Endothelial cell of umbilical vein (primary cell): Measurements from ENCODE around the gene CSRP1. TPM values are rescaled to one million over a fixed set of nuclear protein-coding genes. Genes with fewer than 3 reads are reported as not detected.
"Not testable (repeated sequence)": the region's sequence is repeated elsewhere in the genome, so short reads cannot be mapped to it uniquely, and the experiment has no call there.

Source experiments
- BruUV-seq: library from RNA; stranded (reverse); fragments of 400-500 nt; replicated peaks from 2 replicates; lab custom pipeline; 2021; lab: Mats Ljungman, UMichigan
- CTCF ChIA-PET: fragments of 300-600, 350-600 bp; sonication (Branson Sonifier 250); formaldehyde crosslinking; loops from one replicate; lab custom pipeline; 2021; ENCODE audit warnings: antibody characterized with exemption, inconsistent platforms; lab: Charles Lee
- POLR2A ChIA-PET: fragments of 300-600, 350-600 bp; sonication (Branson Sonifier 250); formaldehyde crosslinking; loops from one replicate; lab custom pipeline; 2021; ENCODE audit warnings: antibody characterized with exemption, inconsistent platforms; lab: Charles Lee
- DNase-seq: peaks from one replicate; pipeline ENCODE4 v3.0.0-alpha.2; 2011; ENCODE audit warnings: low read depth, low spot score
- FAIRE-seq: peaks from 2 replicates; lab custom pipeline; 2011; peaks lifted over from hg19 to GRCh38; lab: Jason Lieb, UNC
- H2AFZ ChIP-seq: 2 replicates; pipeline ENCODE4 v1.6.0; 2012; ENCODE audit warnings: low read depth, low read length, control low read depth, inconsistent platforms
- H3K27ac ChIP-seq: 2 replicates; pipeline ENCODE4 v1.5.1; 2011; ENCODE audit warnings: low read depth, mild to moderate bottlenecking, control low read depth, low read length, moderate library complexity; ENCODE audit not compliant: insufficient read depth
- H3K27me3 ChIP-seq, 2 experiments: 2 replicates each; pipeline versions ENCODE4 v1.6.0 to v1.6.1; 2011; ENCODE audit warnings: low read length in 2 of 2, mixed read lengths in 1 of 2; ENCODE audit not compliant: control insufficient read depth in 2 of 2, insufficient read depth in 2 of 2
- H3K36me3 ChIP-seq, 2 experiments: 2 replicates in 1 of 2; 3 replicates in 1 of 2; pipeline ENCODE4 v1.5.1; 2011; ENCODE audit warnings: low read length in 2 of 2, mild to moderate bottlenecking in 1 of 2, moderate library complexity in 1 of 2; ENCODE audit not compliant: control insufficient read depth in 2 of 2, insufficient read depth in 2 of 2; ENCODE audit errors: extremely low read depth in 1 of 2
- H3K4me1 ChIP-seq: 3 replicates; pipeline ENCODE4 v1.5.1; 2011; ENCODE audit warnings: mild to moderate bottlenecking, low read length; ENCODE audit not compliant: control insufficient read depth, insufficient read depth; ENCODE audit errors: extremely low read depth
- H3K4me2 ChIP-seq: 2 replicates; pipeline ENCODE4 v1.6.1; 2011; ENCODE audit warnings: low read length, control low read depth, mixed read lengths; ENCODE audit not compliant: insufficient read depth
- H3K4me3 ChIP-seq, 3 experiments: fragments of 200-600 bp in 1 of 3; sonication (generic), shearing (Covaris generic) in 1 of 3; replicated peaks in 1 of 3; 2 replicates each; pipeline ENCODE4 v1.5.1; 2011 to 2016; ENCODE audit warnings: control low read depth in 3 of 3, low read length in 3 of 3, mild to moderate bottlenecking in 2 of 3, inconsistent platforms in 1 of 3, low read depth in 1 of 3, moderate library complexity in 1 of 3; ENCODE audit not compliant: insufficient read depth in 1 of 3
- H3K79me2 ChIP-seq: 2 replicates; pipeline ENCODE4 v1.6.0; 2012; ENCODE audit warnings: low read length, inconsistent platforms; ENCODE audit not compliant: control insufficient read depth, insufficient read depth
- H3K9ac ChIP-seq: replicated peaks from 2 replicates; pipeline ENCODE3; 2011; ENCODE audit warnings: low read length, control low read depth; ENCODE audit not compliant: insufficient read depth; ENCODE audit errors: extremely low read depth
- H3K9me1 ChIP-seq: replicated peaks from 3 replicates; pipeline ENCODE4 v1.6.0; 2011; ENCODE audit warnings: mild to moderate bottlenecking, low read length; ENCODE audit not compliant: control insufficient read depth, insufficient read depth; ENCODE audit errors: extremely low read depth
- H3K9me3 ChIP-seq: replicated peaks from 2 replicates; pipeline ENCODE4 v1.5.1; 2012; ENCODE audit warnings: low read length, inconsistent platforms; ENCODE audit not compliant: control insufficient read depth, insufficient read depth
- H4K20me1 ChIP-seq: replicated peaks from 2 replicates; pipeline ENCODE3; 2011; ENCODE audit warnings: mild to moderate bottlenecking, low read length; ENCODE audit not compliant: control insufficient read depth, insufficient read depth; ENCODE audit errors: extremely low read depth
- CTCF ChIP-seq, 2 donors: IDR thresholded peaks; 1 replicate in 1 of 2; 2 replicates in 1 of 2; pipeline ENCODE4 v1.5.1; 2011; ENCODE audit warnings: low read length in 2 of 2, mild to moderate bottlenecking in 2 of 2, moderate library complexity in 2 of 2, control low read depth in 1 of 2, inconsistent platforms in 1 of 2, low read depth in 1 of 2; ENCODE audit not compliant: insufficient read depth in 1 of 2; ENCODE audit errors: extremely low read depth in 1 of 2
- EZH2 ChIP-seq: IDR thresholded peaks from 2 replicates; pipeline ENCODE4 v1.6.1; 2012; ENCODE audit warnings: borderline replicate concordance, low read depth, mild to moderate bottlenecking, moderate library complexity, low read length, inconsistent platforms; ENCODE audit not compliant: severe bottlenecking
- MYC ChIP-seq: IDR thresholded peaks from one replicate; pipeline ENCODE4 v1.6.1; 2011; ENCODE audit warnings: mild to moderate bottlenecking, low read depth, low read length
- dilution Hi-C: fragments of 300-500 bp; cut with MboI; formaldehyde crosslinking; loops from one replicate; pipeline ENCODE4 v1.15.0; 2019; ENCODE audit warnings: low sequenced_read_pairs; ENCODE audit not compliant: extremely low pct_ligation_motif_present
- intact Hi-C: fragments of 100-400 bp; cut with micrococcal nuclease; formaldehyde crosslinking; loops from one replicate; pipeline ENCODE4 v1.10.0; 2022
- polyA plus RNA-seq, 4 experiments: library from polyadenylated mRNA; depleted of rRNA in 3 of 4; stranded (reverse) in 3 of 4; unstranded in 1 of 4; fragments of >200 nt; gene quantifications; 2 replicates each; pipeline versions ENCODE4 v1.2.1 to v1.2.3, GENCODE V29; 2011 to 2012; ENCODE audit warnings: missing spikeins in 1 of 4
- total RNA-seq: library from RNA; stranded (reverse); gene quantifications from 2 replicates; pipeline ENCODE4 v1.2.3, GENCODE V29; 2021

The CSRP1 gene
- total and polyA plus RNA-seq, 2 donors (not counting 3 experiments of a cell fraction or from before 2014, with no cell fraction given) = 393 to 510 TPM

- H3K27ac ChIP-seq, POLR2A ChIA-PET, H4K20me1 ChIP-seq, H3K9ac ChIP-seq, dilution Hi-C loops, H2AFZ ChIP-seq, H3K4me3 ChIP-seq, FAIRE-seq, DNase-seq, H3K9me1 ChIP-seq, H3K9me3 ChIP-seq, intact Hi-C loops, BruUV-seq, H3K36me3 ChIP-seq, H3K27me3 ChIP-seq, H3K4me2 ChIP-seq: not testable (repeated sequence)
- Histone ChIP-seq H3K4me1 (peaks cover 22% of the 10 kb centered on the region), H3K79me2 (peaks cover 92% of the 10 kb centered on the region)
- CTCF ChIA-PET = interaction anchor here (3.3 kb wide), 1 partner anchor 18 kb away, joined by 12 read pairs; no protein-coding TSS in a partner anchor
Observed at GRCh38 chr1:201549522-201549921, 42.6 kb upstream of the CSRP1 start.

- dilution Hi-C loops = no loop called here
- CTCF ChIA-PET = interaction anchor here (0.9 kb wide), 1 partner anchor 15 kb away, joined by 6 read pairs; no protein-coding TSS in a partner anchor
Observed at GRCh38 chr1:201545851-201546492, 39.0 kb upstream of the CSRP1 start.

More at GRCh38 chr1:201545851-201546492, 39.0 kb upstream of the CSRP1 start:
- Histone ChIP-seq H3K27me3 (no peaks in the 10 kb centered on the region), H3K36me3 (no peaks in the 10 kb centered on the region), H2AFZ (no peak overlapping the region), H3K4me3 (no peak overlapping the region), H3K27ac (no peak overlapping the region), H3K9me1 (no peaks in the 10 kb centered on the region), H3K4me1 (peaks cover 33% of the 10 kb centered on the region), H4K20me1 (no peaks in the 10 kb centered on the region), H3K79me2 (peaks cover 91% of the 10 kb centered on the region), H3K4me2 (no peak overlapping the region), H3K9me3 (no peaks in the 10 kb centered on the region), H3K9ac (no peak overlapping the region)
- POLR2A ChIA-PET = no interaction called here
- no peak for FAIRE-seq
- BruUV-seq = no TSS peak
- intact Hi-C loops = no loop called here
- TF ChIP-seq MYC = no peak
- TF ChIP-seq EZH2 = no peak
- TF ChIP-seq CTCF (IDR thresholded peaks at IDR 0.05; ENCODE audit: extremely low read depth in 1 of 2, insufficient read depth in 1 of 2, low read depth in 1 of 2, low read length in 2 of 2) = peak in 1 of 2 donors; percentile 18
- no peak for DNase-seq
